Sigmoid colon (tissue), 7 donors: ENCODE data around the gene FUBP1. TPM values are rescaled to one million over a fixed set of nuclear protein-coding genes. Genes with fewer than 3 reads are reported as not detected.

Source experiments
- DNase-seq: peaks from one replicate; pipeline ENCODE4 v3.0.0-alpha.2; 2019
- H3K27ac ChIP-seq, 4 donors: fragments of 200-600 bp; sonication (generic); one replicate each; pipeline ENCODE4 v1.5.1; 2016 to 2019; ENCODE audit warnings: mild to moderate bottlenecking in 1 of 4
- H3K27me3 ChIP-seq, 3 donors: fragments of 200-600 bp; sonication (generic); one replicate each; pipeline ENCODE4 v1.5.1; 2019; ENCODE audit warnings: mild to moderate bottlenecking in 1 of 3
- H3K36me3 ChIP-seq, 4 donors: fragments of 200-600 bp; sonication (generic); one replicate each; pipeline ENCODE4 v1.5.1; 2016 to 2019
- H3K4me1 ChIP-seq, 4 donors: fragments of 200-600 bp; sonication (generic); one replicate each; pipeline ENCODE4 v1.5.1; 2017 to 2019
- H3K4me3 ChIP-seq, 4 donors: fragments of 200-600 bp; sonication (generic); one replicate each; pipeline ENCODE4 v1.5.1; 2017 to 2019; ENCODE audit warnings: mild to moderate bottlenecking in 2 of 4, moderate library complexity in 1 of 4
- H3K9me3 ChIP-seq, 4 donors: fragments of 200-600 bp in 3 of 4; sonication (generic) in 3 of 4; one replicate each; pipeline versions ENCODE4 v1.5.1 to v1.6.1; 2013 to 2019
- EP300 ChIP-seq, 4 donors: sonication (generic); formaldehyde crosslinking; IDR thresholded peaks; one replicate each; pipeline ENCODE4 v1.6.1; 2017; ENCODE audit warnings: antibody characterized with exemption in 4 of 4
- POLR2A ChIP-seq, 2 donors: fragments of 450-650 bp; IDR thresholded peaks; one replicate each; pipeline ENCODE4 v1.6.1; 2016; ENCODE audit warnings: antibody characterized with exemption in 2 of 2, mild to moderate bottlenecking in 2 of 2, moderate library complexity in 2 of 2
- POLR2AphosphoS5 ChIP-seq, 4 donors: sonication (generic); formaldehyde crosslinking; IDR thresholded peaks; one replicate each; pipeline ENCODE4 v1.6.1; 2017; ENCODE audit warnings: antibody characterized with exemption in 4 of 4
- WGBS, 2 donors: extraction: QIAGEN DNeasy Blood & Tissue Kit; methylation state at CpG; one replicate each; pipeline ENCODE4 v1.1.7; 2013; 5-methylcytosine and 5-hydroxymethylcytosine counted together
- intact Hi-C: fragments of 100-400 bp; cut with DNase I; formaldehyde crosslinking; loops from one replicate; pipeline ENCODE4 v1.15.1; 2023
- polyA plus RNA-seq, 3 donors: library from polyadenylated mRNA; stranded (reverse); fragments of 200-250 nt; gene quantifications; one replicate each; pipeline ENCODE4 v1.2.3, GENCODE V29; 2013
- total RNA-seq, 4 donors: library from RNA; depleted of rRNA; stranded (reverse); fragments of >200 nt; gene quantifications; one replicate each; pipeline ENCODE4 v1.1.0, GENCODE V29; 2016
- TF ChIP-seq, protein P1 (sequence below), 4 experiments: fragments of 450-650 bp in 3 of 4; fragments of 200-600 bp in 1 of 4; IDR thresholded peaks; one replicate each; pipeline ENCODE4 v1.5.1; 2016 to 2019; ENCODE audit warnings: antibody characterized with exemption in 4 of 4, mild to moderate bottlenecking in 3 of 4, moderate library complexity in 2 of 4
- donor health status: healthy with polysubstance abuse.
- donor health status: Bipolar disorder and iron deficiency.
- donor health status: healthy.

Gene FUBP1
- total and polyA plus RNA-seq, 7 donors: 20.8 to 79.2 (median 60.6) TPM

GRCh38 chr1:77938651-77939050 lies 40.2 kb downstream of the FUBP1 start:
- no peak overlapping the region for H3K4me3 ChIP-seq
- no peak overlapping the region for H3K27ac ChIP-seq
- H3K36me3 ChIP-seq: peaks cover 4 to 95% (median 56%) of the 10 kb centered on the region in 4 donors
- no peaks in the 10 kb centered on the region for H3K27me3 ChIP-seq
- DNase-seq: no peak
- H3K4me1 ChIP-seq: no peaks in the 10 kb centered on the region
- no peaks in the 10 kb centered on the region for H3K9me3 ChIP-seq
- TF ChIP-seq, protein P1, sequence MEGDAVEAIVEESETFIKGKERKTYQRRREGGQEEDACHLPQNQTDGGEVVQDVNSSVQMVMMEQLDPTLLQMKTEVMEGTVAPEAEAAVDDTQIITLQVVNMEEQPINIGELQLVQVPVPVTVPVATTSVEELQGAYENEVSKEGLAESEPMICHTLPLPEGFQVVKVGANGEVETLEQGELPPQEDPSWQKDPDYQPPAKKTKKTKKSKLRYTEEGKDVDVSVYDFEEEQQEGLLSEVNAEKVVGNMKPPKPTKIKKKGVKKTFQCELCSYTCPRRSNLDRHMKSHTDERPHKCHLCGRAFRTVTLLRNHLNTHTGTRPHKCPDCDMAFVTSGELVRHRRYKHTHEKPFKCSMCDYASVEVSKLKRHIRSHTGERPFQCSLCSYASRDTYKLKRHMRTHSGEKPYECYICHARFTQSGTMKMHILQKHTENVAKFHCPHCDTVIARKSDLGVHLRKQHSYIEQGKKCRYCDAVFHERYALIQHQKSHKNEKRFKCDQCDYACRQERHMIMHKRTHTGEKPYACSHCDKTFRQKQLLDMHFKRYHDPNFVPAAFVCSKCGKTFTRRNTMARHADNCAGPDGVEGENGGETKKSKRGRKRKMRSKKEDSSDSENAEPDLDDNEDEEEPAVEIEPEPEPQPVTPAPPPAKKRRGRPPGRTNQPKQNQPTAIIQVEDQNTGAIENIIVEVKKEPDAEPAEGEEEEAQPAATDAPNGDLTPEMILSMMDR (IDR thresholded peaks at IDR 0.05): no peak
- TF ChIP-seq POLR2AphosphoS5 (IDR thresholded peaks at IDR 0.05) (no peak), POLR2A (IDR thresholded peaks at IDR 0.05) (no peak), EP300 (IDR thresholded peaks at IDR 0.05) (no peak)
- intact Hi-C loops: no loop called here

- peaks cover 4 to 91% (median 51%) of the 10 kb centered on the region in 4 donors for H3K36me3 ChIP-seq
- TF ChIP-seq EP300 (IDR thresholded peaks at IDR 0.05) (no peak), POLR2AphosphoS5 (IDR thresholded peaks at IDR 0.05) (no peak), POLR2A (IDR thresholded peaks at IDR 0.05) (no peak)
- TF ChIP-seq, protein P1 (IDR thresholded peaks at IDR 0.05): no peak
- peaks cover 0 to 14% (median 5%) of the 10 kb centered on the region in 4 donors for H3K4me1 ChIP-seq
- DNase-seq: no peak
- H3K27ac ChIP-seq: no peak overlapping the region
- WGBS, 2 donors: 95 to 97% methylated on average over 2 of the region's 2 CpGs
- no peaks in the 10 kb centered on the region for H3K9me3 ChIP-seq
- intact Hi-C loops: loop anchor here (5.0 kb wide), 1 partner anchor 32 kb away; no protein-coding TSS in a partner anchor
- no peak overlapping the region for H3K4me3 ChIP-seq
- no peaks in the 10 kb centered on the region for H3K27me3 ChIP-seq
These were observed 49.1 kb downstream of the FUBP1 start for GRCh38 chr1:77929806-77930205.

GRCh38 chr1:77927414-77927813 lies 51.5 kb downstream of the FUBP1 start:
- WGBS, 2 donors: 91 to 93% methylated on average over 4 of the region's 4 CpGs
- Histone ChIP-seq H3K27ac (no peak overlapping the region), H3K27me3 (no peaks in the 10 kb centered on the region), H3K9me3 (no peaks in the 10 kb centered on the region), H3K36me3 (peaks cover 0 to 91% (median 37%) of the 10 kb centered on the region in 4 donors), H3K4me1 (peaks cover 0 to 16% (median 7%) of the 10 kb centered on the region in 4 donors), H3K4me3 (no peak overlapping the region)
- no peak for TF ChIP-seq POLR2A (IDR thresholded peaks at IDR 0.05)
- TF ChIP-seq, protein P1 (IDR thresholded peaks at IDR 0.05): no peak
- TF ChIP-seq EP300 (IDR thresholded peaks at IDR 0.05): no peak
- DNase-seq: no peak
- intact Hi-C loops: loop anchor here (5.0 kb wide), 1 partner anchor 35 kb away; no protein-coding TSS in a partner anchor

DNA sequence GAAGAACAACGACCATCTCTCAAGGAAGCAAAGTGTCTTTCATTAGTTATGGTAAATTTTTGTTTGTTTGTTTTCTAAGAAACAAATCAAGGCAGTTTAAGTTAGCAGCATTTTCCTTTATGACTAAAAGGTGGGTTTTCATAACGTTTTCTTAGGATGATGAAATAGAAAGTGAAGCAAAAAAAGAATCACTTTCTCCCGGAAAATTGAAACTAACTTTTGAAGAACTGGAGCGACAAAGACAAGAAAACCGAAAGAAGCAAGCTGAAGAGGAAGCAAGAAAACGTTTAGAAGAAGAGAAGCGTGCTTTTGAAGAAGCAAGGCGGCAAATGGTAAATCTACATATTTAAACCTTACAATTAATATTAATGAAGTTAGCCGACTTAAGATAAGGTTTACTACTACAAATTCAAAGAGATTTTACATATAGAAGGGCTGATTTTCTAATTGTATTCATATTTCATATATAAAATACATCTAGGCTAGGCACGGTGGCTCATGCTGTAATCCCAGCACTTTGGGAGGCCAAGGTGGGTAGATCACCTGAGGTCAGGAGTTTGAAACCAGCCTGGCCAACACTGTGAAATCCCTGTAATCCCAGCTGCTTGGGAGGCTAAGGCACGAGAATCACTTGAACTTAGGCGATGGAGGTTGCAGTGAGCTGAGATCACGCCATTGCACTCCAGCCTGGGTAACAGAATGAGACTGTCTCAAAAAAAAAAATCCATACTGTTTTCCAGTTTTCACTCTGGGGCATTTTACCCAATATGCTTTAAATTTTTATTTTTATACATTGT lies 52.1 kb downstream of the FUBP1 start:
- peak overlapping the region in 2 of 4 donors; percentile 33 to 45 for H3K27ac ChIP-seq
- TF ChIP-seq, protein P1 (IDR thresholded peaks at IDR 0.05): no peak
- TF ChIP-seq EP300 (IDR thresholded peaks at IDR 0.05) (no peak), POLR2AphosphoS5 (IDR thresholded peaks at IDR 0.05) (no peak), POLR2A (IDR thresholded peaks at IDR 0.05) (no peak)
- peak overlapping the region in 1 of 4 donors; percentile 15 for H3K4me3 ChIP-seq
- WGBS, 2 donors: 47 to 68% methylated on average over 13 of the region's 13 CpGs
- intact Hi-C loops: loop anchor here (5.0 kb wide), 1 partner anchor 36 kb away; no protein-coding TSS in a partner anchor
- peaks cover 0 to 91% (median 36%) of the 10 kb centered on the region in 4 donors for H3K36me3 ChIP-seq
- no peaks in the 10 kb centered on the region for H3K9me3 ChIP-seq
- DNase-seq: no peak
- peaks cover 0 to 16% (median 7%) of the 10 kb centered on the region in 4 donors for H3K4me1 ChIP-seq
- H3K27me3 ChIP-seq: no peaks in the 10 kb centered on the region
